Omental fat pad (tissue), 4 donors: ENCODE data around the gene XRCC6. TPM values are rescaled to one million over a fixed set of nuclear protein-coding genes. Genes with fewer than 3 reads are reported as not detected.

Source experiments
- ATAC-seq: fragments of 150-250 bp; one replicate; pipeline ENCODE4 v1.9.1; 2016; ENCODE audit warnings: mild to moderate bottlenecking, moderate library complexity; ENCODE audit not compliant: low FRiP score
- DNase-seq: peaks from one replicate; pipeline ENCODE4 v3.0.0-alpha.2; 2019; ENCODE audit warnings: low spot score
- total RNA-seq, 4 donors: library from RNA; depleted of rRNA; stranded (reverse); fragments of >200 nt; gene quantifications; one replicate each; pipeline ENCODE4 v1.1.0, GENCODE V29; 2016
- TF ChIP-seq, protein P1 (sequence below), 3 donors: fragments of 450-650 bp; IDR thresholded peaks; one replicate each; pipeline ENCODE4 v1.5.1; 2016 to 2017; ENCODE audit warnings: antibody characterized with exemption in 3 of 3, mild to moderate bottlenecking in 3 of 3, moderate library complexity in 2 of 3

XRCC6 gene
- total RNA-seq, 4 donors from 2014 or later = 168 to 191 (median 181) TPM

DNA sequence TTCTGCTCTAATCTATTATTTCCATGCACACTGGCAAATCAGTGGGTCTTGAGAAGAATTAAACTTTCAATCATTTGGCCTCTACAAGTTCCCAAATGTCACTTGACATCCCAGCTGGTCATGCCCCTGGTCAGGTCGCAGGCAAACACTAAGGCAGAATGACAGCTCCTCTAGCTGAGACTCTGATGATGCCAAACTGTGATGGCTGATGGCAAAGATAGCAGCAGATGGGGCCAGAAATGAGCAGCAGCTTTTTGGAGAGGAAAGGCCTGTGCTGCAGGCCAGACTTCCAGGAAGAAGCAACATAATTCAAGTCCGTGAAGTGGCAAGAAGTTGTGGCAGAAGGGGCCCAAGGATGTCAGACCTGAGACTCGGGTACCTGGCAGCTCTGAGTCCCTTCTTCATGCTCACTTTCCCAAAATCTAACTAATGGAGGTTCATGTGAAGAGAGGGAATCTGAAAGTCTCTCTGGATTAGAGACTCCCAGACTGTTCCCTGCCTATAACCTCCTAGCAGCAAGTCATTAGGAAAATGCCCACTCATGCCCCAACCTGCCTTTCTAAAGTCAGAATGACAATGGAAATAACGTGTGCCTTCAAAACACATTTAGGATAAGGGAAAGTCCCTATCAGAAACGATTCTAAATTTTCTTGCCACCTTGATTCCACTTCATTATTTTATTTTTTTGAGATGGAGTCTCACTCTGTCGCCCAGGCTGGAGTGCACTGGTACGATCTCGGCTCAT, 22.0 kb upstream of the XRCC6 start:
- TF ChIP-seq, protein P1, sequence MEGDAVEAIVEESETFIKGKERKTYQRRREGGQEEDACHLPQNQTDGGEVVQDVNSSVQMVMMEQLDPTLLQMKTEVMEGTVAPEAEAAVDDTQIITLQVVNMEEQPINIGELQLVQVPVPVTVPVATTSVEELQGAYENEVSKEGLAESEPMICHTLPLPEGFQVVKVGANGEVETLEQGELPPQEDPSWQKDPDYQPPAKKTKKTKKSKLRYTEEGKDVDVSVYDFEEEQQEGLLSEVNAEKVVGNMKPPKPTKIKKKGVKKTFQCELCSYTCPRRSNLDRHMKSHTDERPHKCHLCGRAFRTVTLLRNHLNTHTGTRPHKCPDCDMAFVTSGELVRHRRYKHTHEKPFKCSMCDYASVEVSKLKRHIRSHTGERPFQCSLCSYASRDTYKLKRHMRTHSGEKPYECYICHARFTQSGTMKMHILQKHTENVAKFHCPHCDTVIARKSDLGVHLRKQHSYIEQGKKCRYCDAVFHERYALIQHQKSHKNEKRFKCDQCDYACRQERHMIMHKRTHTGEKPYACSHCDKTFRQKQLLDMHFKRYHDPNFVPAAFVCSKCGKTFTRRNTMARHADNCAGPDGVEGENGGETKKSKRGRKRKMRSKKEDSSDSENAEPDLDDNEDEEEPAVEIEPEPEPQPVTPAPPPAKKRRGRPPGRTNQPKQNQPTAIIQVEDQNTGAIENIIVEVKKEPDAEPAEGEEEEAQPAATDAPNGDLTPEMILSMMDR (IDR thresholded peaks at IDR 0.05) = no peak
- DNase-seq = no peak
- no peak for ATAC-seq

DNA sequence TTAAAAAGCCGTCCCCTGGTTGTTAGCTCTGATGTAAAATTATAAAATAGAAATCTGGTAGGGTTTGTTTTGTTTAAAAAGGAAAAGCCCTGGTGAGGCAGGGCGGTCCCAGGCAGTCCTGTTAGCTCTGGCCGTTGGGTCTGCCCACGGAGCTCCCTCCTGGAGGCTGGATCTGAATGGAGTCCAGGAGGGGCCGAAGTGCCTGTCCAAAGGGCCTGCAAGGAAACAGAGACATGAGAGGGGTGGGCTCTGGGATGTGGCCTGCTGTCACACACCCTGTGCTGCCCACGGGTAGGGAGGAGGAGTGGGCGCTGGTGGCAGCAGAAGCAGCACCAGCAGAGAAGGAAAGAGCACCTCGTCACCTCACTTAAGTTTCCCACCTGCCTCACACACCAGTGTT, 20.1 kb upstream of the XRCC6 start:
- TF ChIP-seq, protein P1 (IDR thresholded peaks at IDR 0.05) = no peak
- DNase-seq (no peak), ATAC-seq (no peak)

DNA sequence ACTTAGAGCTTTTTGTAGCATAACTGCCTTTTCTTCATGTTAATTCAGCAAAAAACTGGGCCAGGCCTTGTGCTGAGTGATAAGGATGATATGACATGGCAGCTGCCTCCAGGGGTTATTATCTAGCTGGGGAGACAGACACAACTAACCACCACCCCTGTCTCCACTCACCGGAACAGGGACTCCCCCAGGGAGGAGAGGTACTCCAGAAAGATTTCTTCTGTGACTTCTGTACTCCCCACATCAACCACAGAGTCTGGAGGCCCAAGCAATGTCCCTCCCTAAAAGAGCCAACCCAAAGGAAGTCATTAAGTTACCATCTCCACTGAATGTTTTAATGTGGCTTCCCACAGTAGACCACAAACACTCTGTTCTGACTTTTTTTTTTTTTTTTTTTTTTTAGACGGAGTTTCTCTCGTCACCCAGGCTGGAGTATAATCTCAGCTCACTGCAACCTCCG, 17.2 kb upstream of the XRCC6 start:
- TF ChIP-seq, protein P1 (IDR thresholded peaks at IDR 0.05) = no peak
- ATAC-seq (no peak), DNase-seq (no peak)

DNA sequence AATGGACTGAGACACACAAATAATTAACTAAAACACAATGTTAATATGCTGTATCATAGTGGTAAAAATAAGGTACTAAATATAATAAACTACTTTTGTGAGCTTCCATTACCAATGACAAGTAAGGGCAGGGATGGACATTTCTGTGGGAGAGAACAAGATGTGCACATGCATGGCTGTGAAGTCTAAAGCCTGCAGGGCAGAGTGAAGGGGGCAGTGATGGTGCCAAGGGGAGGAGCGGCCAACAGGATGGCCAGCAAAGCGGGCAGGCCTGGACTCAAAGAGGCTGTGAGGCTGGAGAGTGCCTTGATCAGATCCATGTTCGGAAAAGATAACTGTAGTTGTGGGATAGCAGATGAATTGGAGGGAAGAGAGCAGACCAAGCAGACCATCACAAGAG, 12.7 kb upstream of the XRCC6 start:
- TF ChIP-seq, protein P1 (IDR thresholded peaks at IDR 0.05) = no peak
- ATAC-seq (no peak), DNase-seq (no peak)

DNA sequence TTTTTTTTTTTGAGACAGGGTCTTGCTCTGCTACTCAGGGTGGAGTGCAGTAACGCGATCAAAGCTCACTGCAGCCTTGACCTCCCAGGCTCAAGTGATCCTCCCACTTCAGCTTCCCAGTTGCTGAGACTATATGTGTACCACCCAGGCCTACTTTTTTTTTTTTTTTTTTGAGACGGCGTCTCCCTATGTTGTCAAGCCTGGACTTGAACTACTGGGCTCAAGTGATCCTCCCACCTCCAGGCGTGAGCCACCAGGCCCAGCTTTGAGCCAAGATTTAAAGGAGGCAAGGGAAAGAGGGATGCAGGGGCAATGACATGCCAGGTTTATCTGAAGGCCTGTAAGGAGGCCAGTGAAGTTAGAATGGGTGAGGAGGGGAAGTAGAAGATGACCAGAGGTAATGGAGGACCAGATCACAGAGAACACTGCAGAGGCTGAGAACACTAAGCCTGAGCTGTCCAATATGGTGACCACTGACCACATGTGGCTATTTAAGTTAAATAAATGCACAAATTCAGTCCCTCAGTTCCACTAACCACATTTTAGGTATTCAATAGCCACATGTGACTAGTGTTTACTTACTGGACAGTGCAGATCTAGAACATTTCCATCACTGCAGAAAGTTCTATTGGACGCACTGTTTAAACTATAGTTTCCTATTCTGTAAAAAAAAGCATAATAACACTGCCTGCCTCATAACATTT, 8.3 kb upstream of the XRCC6 start:
- TF ChIP-seq, protein P1 (IDR thresholded peaks at IDR 0.05) = no peak
- ATAC-seq = no peak
- DNase-seq = no peak

DNA sequence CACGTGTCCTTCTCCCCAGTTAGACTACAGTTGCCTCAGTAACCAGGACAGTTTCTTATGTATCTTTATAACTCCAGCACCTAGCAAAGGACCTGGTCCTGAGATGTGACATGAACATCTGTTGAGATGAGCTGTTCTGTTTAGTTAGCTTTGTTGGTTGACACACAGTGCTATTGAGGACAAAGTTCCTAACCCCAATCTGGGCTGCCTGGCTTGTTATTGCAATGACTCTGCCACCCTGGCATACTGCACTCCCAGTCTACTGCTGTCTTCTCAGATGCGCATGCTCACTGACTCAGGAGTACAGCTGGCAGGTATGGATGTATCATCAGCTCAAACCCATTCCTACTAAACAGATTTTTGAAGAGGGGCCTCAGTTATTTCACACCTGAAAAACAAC, 7.6 kb upstream of the XRCC6 start:
- TF ChIP-seq, protein P1 (IDR thresholded peaks at IDR 0.05) = no peak
- no peak for ATAC-seq

More for the DNA sequence above, 7.6 kb upstream of the XRCC6 start:
- no peak for DNase-seq
